Measurements from ENCODE around the gene TELO2.

- TF ChIP-seq CTCF (IDR thresholded peaks at IDR 0.05): no peak
- no peak for TF ChIP-seq POLR2A (IDR thresholded peaks at IDR 0.05)
Measured at GRCh38 chr16:1514507-1514906, 21.3 kb downstream of the TELO2 start.

Data from Peyer's patch (tissue), 4 donors.